HCT116 (cell line): Measurements from ENCODE around the gene OTOGL. TPM values are rescaled to one million over a fixed set of nuclear protein-coding genes. Genes with fewer than 3 reads are reported as not detected.

Experiments used
- ATAC-seq: fragments of 200-7000 bp; cut with Tn5 transposase; 2 replicates; pipeline ENCODE4 v1.9.1; 2020; ENCODE audit warnings: mild to moderate bottlenecking, moderate library complexity
- BruUV-seq: library from RNA; stranded (reverse); fragments of 400-500 nt; replicated peaks from 2 replicates; lab custom pipeline; 2021; lab: Mats Ljungman, UMichigan
- CTCF ChIA-PET: fragments of 300-600 bp; sonication (Branson Sonifier 250); formaldehyde crosslinking; loops from one replicate; lab custom pipeline; 2021; ENCODE audit warnings: antibody characterized with exemption; lab: Charles Lee
- POLR2A ChIA-PET: fragments of 300-600, 350-600 bp; sonication (Branson Sonifier 250); formaldehyde crosslinking; loops from one replicate; lab custom pipeline; 2021; ENCODE audit warnings: antibody characterized with exemption; lab: Charles Lee
- RAD21 ChIA-PET, 2 experiments: fragments of 300-600 bp; sonication (Branson Sonifier 250); formaldehyde crosslinking; loops; one replicate each; lab custom pipeline; 2023; ENCODE audit warnings: low total read pairs in 2 of 2; ENCODE audit not compliant: uncharacterized antibody in 2 of 2, unreplicated experiment in 2 of 2, low non-redundant PET in 1 of 2; lab: Charles Lee
- DNase-seq: peaks from one replicate; pipeline ENCODE4 v3.0.0-alpha.2; 2010; ENCODE audit warnings: low read depth, low spot score
- H2AFZ ChIP-seq: fragments of 200-600 bp; shearing (Covaris generic), sonication (generic); 2 replicates; pipeline ENCODE4 v1.6.1; 2017; ENCODE audit warnings: low read depth, mixed run types, mixed read lengths, antibody characterized with exemption, low read length; ENCODE audit not compliant: poor library complexity, severe bottlenecking
- H3K27ac ChIP-seq: 2 replicates; pipeline ENCODE4 v1.5.1; 2012; ENCODE audit warnings: low read depth, low read length
- H3K27me3 ChIP-seq: fragments of 200-600 bp; sonication (generic); 2 replicates; pipeline ENCODE4 v1.6.1; 2016; ENCODE audit warnings: mixed run types, low read length, mixed read lengths; ENCODE audit not compliant: insufficient read depth
- H3K36me3 ChIP-seq, 2 experiments: fragments of 200-500 bp in 1 of 2; fragments of 200-600 bp in 1 of 2; sonication (Bioruptor generic) in 1 of 2; sonication (generic) in 1 of 2; 2 replicates each; pipeline versions ENCODE4 v1.5.1 to v1.6.1; 2014 to 2016; ENCODE audit warnings: low read length in 2 of 2, inconsistent platforms in 1 of 2, mixed read lengths in 1 of 2, mixed run types in 1 of 2; ENCODE audit not compliant: insufficient read depth in 2 of 2, control insufficient read depth in 1 of 2
- H3K4me1 ChIP-seq, 2 experiments: fragments of 200-600 bp in 1 of 2; sonication (generic) in 1 of 2; 2 replicates each; pipeline versions ENCODE4 v1.5.1 to v1.6.1; 2012 to 2017; ENCODE audit warnings: low read length in 2 of 2, inconsistent platforms in 1 of 2, mild to moderate bottlenecking in 1 of 2, mixed read lengths in 1 of 2, mixed run types in 1 of 2, moderate library complexity in 1 of 2; ENCODE audit not compliant: insufficient read depth in 2 of 2, control insufficient read depth in 1 of 2
- H3K4me2 ChIP-seq: fragments of 200-600 bp; sonication (generic); 2 replicates; pipeline ENCODE4 v1.6.1; 2017; ENCODE audit warnings: mixed run types, low read length, mixed read lengths
- H3K4me3 ChIP-seq, 2 experiments: fragments of 200-600 bp in 1 of 2; sonication (generic) in 1 of 2; replicated peaks in 1 of 2; 2 replicates each; pipeline ENCODE4 v1.5.1; 2011 to 2016; ENCODE audit warnings: low read length in 2 of 2, control low read depth in 1 of 2, low read depth in 1 of 2, mild to moderate bottlenecking in 1 of 2, mixed read lengths in 1 of 2, mixed run types in 1 of 2
- H3K79me2 ChIP-seq: fragments of 200-600 bp; sonication (generic); 2 replicates; pipeline ENCODE4 v1.6.1; 2017; ENCODE audit warnings: mild to moderate bottlenecking, mixed run types, low read length, moderate library complexity, mixed read lengths; ENCODE audit not compliant: insufficient read depth
- H3K9ac ChIP-seq: fragments of 200-600 bp; sonication (generic); 2 replicates; pipeline ENCODE4 v1.6.1; 2016; ENCODE audit warnings: low read length, mixed read lengths
- H3K9me2 ChIP-seq: fragments of 200-600 bp; sonication (generic), shearing (Covaris generic); 2 replicates; pipeline ENCODE4 v1.6.1; 2017; ENCODE audit warnings: mixed run types, mild to moderate bottlenecking, moderate library complexity; ENCODE audit not compliant: insufficient read depth
- H3K9me3 ChIP-seq, 2 experiments: fragments of 200-500 bp in 1 of 2; fragments of 200-600 bp in 1 of 2; sonication (Bioruptor generic) in 1 of 2; sonication (generic) in 1 of 2; 2 replicates each; pipeline ENCODE4 v1.6.1; 2014 to 2017; ENCODE audit warnings: low read length in 2 of 2, mixed read lengths in 2 of 2, inconsistent platforms in 1 of 2, low read depth in 1 of 2, mild to moderate bottlenecking in 1 of 2, mixed run types in 1 of 2, moderate library complexity in 1 of 2; ENCODE audit not compliant: control insufficient read depth in 1 of 2, insufficient read depth in 1 of 2
- H4K20me1 ChIP-seq: fragments of 200-600 bp; sonication (generic), shearing (Covaris generic); 2 replicates; pipeline ENCODE4 v1.6.1; 2017; ENCODE audit warnings: mixed run types, mild to moderate bottlenecking, moderate library complexity; ENCODE audit not compliant: insufficient read depth
- CBX3 ChIP-seq: IDR thresholded peaks from 2 replicates; pipeline ENCODE4 v1.6.1; 2012; ENCODE audit warnings: low read depth
- CEBPB ChIP-seq: IDR thresholded peaks from 2 replicates; pipeline ENCODE4 v1.6.1; 2012; ENCODE audit warnings: low read depth
- EGR1 ChIP-seq: IDR thresholded peaks from 2 replicates; pipeline ENCODE4 v1.6.1; 2012; ENCODE audit warnings: low read depth
- ELF1 ChIP-seq: IDR thresholded peaks from 2 replicates; pipeline ENCODE4 v1.6.1; 2012; ENCODE audit warnings: low read depth, borderline replicate concordance
- EZH2 ChIP-seq: fragments of 200-600 bp; sonication (generic); IDR thresholded peaks from 2 replicates; pipeline ENCODE4 v1.6.1; 2017; ENCODE audit warnings: antibody characterized with exemption, mixed run types
- FOSL1 ChIP-seq: IDR thresholded peaks from 2 replicates; pipeline ENCODE4 v1.6.1; 2012; ENCODE audit warnings: low read depth
- JUND ChIP-seq: IDR thresholded peaks from 2 replicates; pipeline ENCODE4 v1.6.1; 2012
- POLR2A ChIP-seq: IDR thresholded peaks from 2 replicates; pipeline ENCODE4 v1.7.0; 2011; ENCODE audit warnings: borderline replicate concordance; ENCODE audit not compliant: insufficient read depth, insufficient read length; ENCODE audit errors: extremely low read depth
- POLR2AphosphoS5 ChIP-seq: IDR thresholded peaks from 2 replicates; pipeline ENCODE4 v1.6.1; 2011; ENCODE audit warnings: mild to moderate bottlenecking, low read depth, low read length, moderate library complexity
- RAD21 ChIP-seq: IDR thresholded peaks from 2 replicates; pipeline ENCODE4 v1.6.1; 2012; ENCODE audit warnings: low read depth, mild to moderate bottlenecking
- SIN3A ChIP-seq: IDR thresholded peaks from 2 replicates; pipeline ENCODE4 v1.6.1; 2012; ENCODE audit warnings: low read depth
- SP1 ChIP-seq: IDR thresholded peaks from 2 replicates; pipeline ENCODE4 v1.6.1; 2012; ENCODE audit warnings: low read depth
- SRF ChIP-seq: IDR thresholded peaks from 2 replicates; pipeline ENCODE4 v1.6.1; 2012; ENCODE audit warnings: low read depth
- TCF7L2 ChIP-seq: IDR thresholded peaks from 2 replicates; pipeline ENCODE4 v1.7.0; 2011; ENCODE audit warnings: borderline replicate concordance, inconsistent platforms; ENCODE audit not compliant: insufficient read depth, insufficient read length; ENCODE audit errors: extremely low read depth
- ZFX ChIP-seq: fragments of 450-650 bp; IDR thresholded peaks from 2 replicates; pipeline ENCODE4 v1.6.1; 2017
- ZNF274 ChIP-seq: fragments of 200-500 bp; sonication (Bioruptor generic); IDR thresholded peaks from 2 replicates; pipeline ENCODE4 v1.6.1; 2014; ENCODE audit warnings: mild to moderate bottlenecking, low read depth, low read length, inconsistent platforms
- intact Hi-C: fragments of 100-400 bp; cut with micrococcal nuclease; formaldehyde crosslinking; loops from 2 replicates; pipeline ENCODE4 v1.10.0; 2022
- total RNA-seq: library from RNA; stranded (reverse); gene quantifications from one replicate; pipeline ENCODE4 v1.2.1, GENCODE V29; 2021; ENCODE audit not compliant: unreplicated experiment
- TF ChIP-seq, protein P1 (sequence below): IDR thresholded peaks from 2 replicates; pipeline ENCODE4 v1.6.1; 2012
- TF ChIP-seq, protein P2 (sequence below), 3 experiments: fragments of 200-600 bp in 1 of 3; sonication (generic) in 1 of 3; IDR thresholded peaks in 2 of 3; conservative IDR thresholded peaks in 1 of 3; 2 replicates each; pipeline ENCODE4 v1.5.1; 2012 to 2017; ENCODE audit warnings: low read depth in 2 of 3, low read length in 2 of 3, antibody characterized with exemption in 1 of 3, borderline replicate concordance in 1 of 3, control low read depth in 1 of 3, mild to moderate bottlenecking in 1 of 3, mixed read lengths in 1 of 3, mixed run types in 1 of 3, moderate library complexity in 1 of 3; ENCODE audit not compliant: insufficient read depth in 1 of 3
- TF ChIP-seq, protein P3 (sequence below): IDR thresholded peaks from 2 replicates; pipeline ENCODE4 v1.6.1; 2012
- TF ChIP-seq, protein P4 (sequence below): IDR thresholded peaks from 2 replicates; pipeline ENCODE4 v1.6.1; 2011; ENCODE audit warnings: mild to moderate bottlenecking, low read length, moderate library complexity; ENCODE audit not compliant: insufficient replicate concordance; ENCODE audit errors: extremely low read depth

Gene OTOGL
- total RNA-seq, 1 experiment from 2014 or later = not detected

DNA sequence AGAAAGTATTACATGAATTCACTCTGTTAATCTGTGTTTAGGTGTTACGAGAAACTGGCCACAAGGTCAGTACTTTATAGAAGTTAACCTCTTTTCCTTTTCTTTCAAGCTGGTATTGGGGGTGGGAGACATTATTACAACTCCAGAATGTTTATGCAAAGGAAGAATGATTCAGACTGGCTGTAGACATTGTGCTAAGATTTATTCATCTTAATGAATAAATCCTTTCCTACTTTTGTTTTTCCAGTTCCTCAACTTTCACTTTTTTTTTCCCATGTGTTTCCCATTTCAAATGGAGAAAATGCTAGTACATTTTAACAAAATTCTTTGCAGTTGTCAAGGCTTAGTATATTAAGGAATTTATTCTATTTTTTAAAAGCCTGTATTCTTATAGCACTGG, 1.3 kb downstream of the OTOGL start:
- H3K79me2 ChIP-seq = no peaks in the 10 kb centered on the region
- no peaks in the 10 kb centered on the region for H3K36me3 ChIP-seq
- no peaks in the 10 kb centered on the region for H3K9me2 ChIP-seq
- H2AFZ ChIP-seq = no peak overlapping the region
- ATAC-seq (no peak), DNase-seq (no peak)
- intact Hi-C loops = no loop called here
- no peaks in the 10 kb centered on the region for H3K4me1 ChIP-seq
- POLR2A ChIA-PET = no interaction called here
- RAD21 ChIA-PET = no interaction called here
- no peak overlapping the region for H3K4me2 ChIP-seq
- CTCF ChIA-PET = no interaction called here
- no TSS peak for BruUV-seq
- H3K9me3 ChIP-seq = no peaks in the 10 kb centered on the region
- no peaks in the 10 kb centered on the region for H3K27me3 ChIP-seq
- no peaks in the 10 kb centered on the region for H4K20me1 ChIP-seq
- TF ChIP-seq JUND (no peak), FOSL1 (no peak), SP1 (no peak), EGR1 (no peak), ZFX (no peak), POLR2AphosphoS5 (no peak), TCF7L2 (no peak), POLR2A (no peak), CBX3 (no peak), SRF (no peak), SIN3A (no peak), CEBPB (no peak), ZNF274 (no peak), ELF1 (no peak), EZH2 (no peak), RAD21 (no peak)
- TF ChIP-seq, protein P1, sequence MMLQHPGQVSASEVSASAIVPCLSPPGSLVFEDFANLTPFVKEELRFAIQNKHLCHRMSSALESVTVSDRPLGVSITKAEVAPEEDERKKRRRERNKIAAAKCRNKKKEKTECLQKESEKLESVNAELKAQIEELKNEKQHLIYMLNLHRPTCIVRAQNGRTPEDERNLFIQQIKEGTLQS = no peak
- TF ChIP-seq, protein P2, sequence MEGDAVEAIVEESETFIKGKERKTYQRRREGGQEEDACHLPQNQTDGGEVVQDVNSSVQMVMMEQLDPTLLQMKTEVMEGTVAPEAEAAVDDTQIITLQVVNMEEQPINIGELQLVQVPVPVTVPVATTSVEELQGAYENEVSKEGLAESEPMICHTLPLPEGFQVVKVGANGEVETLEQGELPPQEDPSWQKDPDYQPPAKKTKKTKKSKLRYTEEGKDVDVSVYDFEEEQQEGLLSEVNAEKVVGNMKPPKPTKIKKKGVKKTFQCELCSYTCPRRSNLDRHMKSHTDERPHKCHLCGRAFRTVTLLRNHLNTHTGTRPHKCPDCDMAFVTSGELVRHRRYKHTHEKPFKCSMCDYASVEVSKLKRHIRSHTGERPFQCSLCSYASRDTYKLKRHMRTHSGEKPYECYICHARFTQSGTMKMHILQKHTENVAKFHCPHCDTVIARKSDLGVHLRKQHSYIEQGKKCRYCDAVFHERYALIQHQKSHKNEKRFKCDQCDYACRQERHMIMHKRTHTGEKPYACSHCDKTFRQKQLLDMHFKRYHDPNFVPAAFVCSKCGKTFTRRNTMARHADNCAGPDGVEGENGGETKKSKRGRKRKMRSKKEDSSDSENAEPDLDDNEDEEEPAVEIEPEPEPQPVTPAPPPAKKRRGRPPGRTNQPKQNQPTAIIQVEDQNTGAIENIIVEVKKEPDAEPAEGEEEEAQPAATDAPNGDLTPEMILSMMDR (IDR thresholded peaks at IDR 0.05 in 2 of 3, conservative IDR thresholded peaks at IDR 0.05 in 1 of 3; ENCODE audit: borderline replicate concordance in 1 of 3, insufficient read depth in 1 of 3, low read depth in 2 of 3, low read length in 2 of 3) = no peak
- TF ChIP-seq, protein P3, sequence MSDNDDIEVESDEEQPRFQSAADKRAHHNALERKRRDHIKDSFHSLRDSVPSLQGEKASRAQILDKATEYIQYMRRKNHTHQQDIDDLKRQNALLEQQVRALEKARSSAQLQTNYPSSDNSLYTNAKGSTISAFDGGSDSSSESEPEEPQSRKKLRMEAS = no peak
- TF ChIP-seq, protein P4, sequence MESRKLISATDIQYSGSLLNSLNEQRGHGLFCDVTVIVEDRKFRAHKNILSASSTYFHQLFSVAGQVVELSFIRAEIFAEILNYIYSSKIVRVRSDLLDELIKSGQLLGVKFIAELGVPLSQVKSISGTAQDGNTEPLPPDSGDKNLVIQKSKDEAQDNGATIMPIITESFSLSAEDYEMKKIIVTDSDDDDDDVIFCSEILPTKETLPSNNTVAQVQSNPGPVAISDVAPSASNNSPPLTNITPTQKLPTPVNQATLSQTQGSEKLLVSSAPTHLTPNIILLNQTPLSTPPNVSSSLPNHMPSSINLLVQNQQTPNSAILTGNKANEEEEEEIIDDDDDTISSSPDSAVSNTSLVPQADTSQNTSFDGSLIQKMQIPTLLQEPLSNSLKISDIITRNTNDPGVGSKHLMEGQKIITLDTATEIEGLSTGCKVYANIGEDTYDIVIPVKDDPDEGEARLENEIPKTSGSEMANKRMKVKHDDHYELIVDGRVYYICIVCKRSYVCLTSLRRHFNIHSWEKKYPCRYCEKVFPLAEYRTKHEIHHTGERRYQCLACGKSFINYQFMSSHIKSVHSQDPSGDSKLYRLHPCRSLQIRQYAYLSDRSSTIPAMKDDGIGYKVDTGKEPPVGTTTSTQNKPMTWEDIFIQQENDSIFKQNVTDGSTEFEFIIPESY = no peak
- no peak overlapping the region for H3K4me3 ChIP-seq
- H3K27ac ChIP-seq = no peak overlapping the region
- H3K9ac ChIP-seq = no peak overlapping the region
